Vagina (tissue), 2 donors: ENCODE results near the gene KIAA1549. TPM values are rescaled to one million over a fixed set of nuclear protein-coding genes. Genes with fewer than 3 reads are reported as not detected.
"Not testable (repeated sequence)": the region's sequence is repeated elsewhere in the genome, so short reads cannot be mapped to it uniquely, and the experiment has no call there.

Source experiments
- DNase-seq, 2 donors: peaks; one replicate each; pipeline ENCODE4 v3.0.0-alpha.2; 2017; ENCODE audit errors: extremely low spot score in 2 of 2
- H3K27ac ChIP-seq: fragments of 200-600 bp; sonication (generic); one replicate; pipeline ENCODE4 v1.5.1; 2019
- H3K27me3 ChIP-seq: fragments of 200-600 bp; sonication (generic); one replicate; pipeline ENCODE4 v1.5.1; 2019
- H3K36me3 ChIP-seq, 2 donors: fragments of 200-600 bp; sonication (generic); one replicate each; pipeline ENCODE4 v1.5.1; 2017 to 2019
- H3K4me1 ChIP-seq: fragments of 200-600 bp; sonication (generic); one replicate; pipeline ENCODE4 v1.5.1; 2019
- H3K4me3 ChIP-seq, 2 donors: fragments of 200-600 bp; sonication (generic); 1 replicate in 1 of 2; 2 replicates in 1 of 2; pipeline ENCODE4 v1.5.1; 2016 to 2019
- H3K9me3 ChIP-seq: fragments of 200-600 bp; sonication (generic); one replicate; pipeline ENCODE4 v1.5.1; 2019
- POLR2A ChIP-seq, 2 donors: fragments of 450-650 bp; IDR thresholded peaks; one replicate each; pipeline ENCODE4 v1.6.1; 2017; ENCODE audit warnings: antibody characterized with exemption in 2 of 2, mild to moderate bottlenecking in 2 of 2, moderate library complexity in 2 of 2
- POLR2AphosphoS5 ChIP-seq, 2 donors: sonication (generic); formaldehyde crosslinking; IDR thresholded peaks; one replicate each; pipeline ENCODE4 v1.9.0; 2017; ENCODE audit warnings: antibody characterized with exemption in 2 of 2, mild to moderate bottlenecking in 2 of 2, low read depth in 1 of 2; ENCODE audit not compliant: insufficient read depth in 1 of 2
- intact Hi-C: fragments of 100-400 bp; cut with DNase I; formaldehyde crosslinking; loops from one replicate; pipeline ENCODE4 v1.15.1; 2023
- total RNA-seq: library from RNA; depleted of rRNA; stranded (reverse); fragments of >200 nt; gene quantifications from one replicate; pipeline ENCODE4 v1.2.3, GENCODE V29; 2016
- TF ChIP-seq, protein P1 (sequence below), 3 experiments: fragments of 450-650 bp in 2 of 3; fragments of 200-600 bp in 1 of 3; sonication (generic) in 1 of 3; IDR thresholded peaks; one replicate each; pipeline ENCODE4 v1.5.1; 2017 to 2019; ENCODE audit warnings: antibody characterized with exemption in 3 of 3, mild to moderate bottlenecking in 2 of 3, moderate library complexity in 2 of 3

The KIAA1549 gene
- total RNA-seq, 1 donor from 2014 or later, result 2.9 TPM

GRCh38 chr7:138797715-138798320 is 183.4 kb downstream of the KIAA1549 start, which contains the start of the genes ATP6V0A4 and TMEM213:
Gene ATP6V0A4, minus strand, starts transcription at chr7:138798196. Its CDS starts 26,949 bp downstream, at chr7:138771247.
Gene TMEM213, plus strand, starts transcription at chr7:138797994. Its CDS starts 111 bp downstream, at chr7:138798105.
- DNase-seq, result no peak
- Histone ChIP-seq H3K27me3 (no peaks in the 10 kb centered on the region), H3K4me3 (no peak within 1 kb of the TSS), H3K36me3 (no peaks in the 10 kb centered on the region), H3K4me1 (no peaks in the 10 kb centered on the region), H3K9me3 (no peaks in the 10 kb centered on the region), H3K27ac (no peak within 1 kb of the TSS)
- intact Hi-C loops, result no loop called here
- TF ChIP-seq POLR2A (IDR thresholded peaks at IDR 0.05), result no peak
- TF ChIP-seq, protein P1, sequence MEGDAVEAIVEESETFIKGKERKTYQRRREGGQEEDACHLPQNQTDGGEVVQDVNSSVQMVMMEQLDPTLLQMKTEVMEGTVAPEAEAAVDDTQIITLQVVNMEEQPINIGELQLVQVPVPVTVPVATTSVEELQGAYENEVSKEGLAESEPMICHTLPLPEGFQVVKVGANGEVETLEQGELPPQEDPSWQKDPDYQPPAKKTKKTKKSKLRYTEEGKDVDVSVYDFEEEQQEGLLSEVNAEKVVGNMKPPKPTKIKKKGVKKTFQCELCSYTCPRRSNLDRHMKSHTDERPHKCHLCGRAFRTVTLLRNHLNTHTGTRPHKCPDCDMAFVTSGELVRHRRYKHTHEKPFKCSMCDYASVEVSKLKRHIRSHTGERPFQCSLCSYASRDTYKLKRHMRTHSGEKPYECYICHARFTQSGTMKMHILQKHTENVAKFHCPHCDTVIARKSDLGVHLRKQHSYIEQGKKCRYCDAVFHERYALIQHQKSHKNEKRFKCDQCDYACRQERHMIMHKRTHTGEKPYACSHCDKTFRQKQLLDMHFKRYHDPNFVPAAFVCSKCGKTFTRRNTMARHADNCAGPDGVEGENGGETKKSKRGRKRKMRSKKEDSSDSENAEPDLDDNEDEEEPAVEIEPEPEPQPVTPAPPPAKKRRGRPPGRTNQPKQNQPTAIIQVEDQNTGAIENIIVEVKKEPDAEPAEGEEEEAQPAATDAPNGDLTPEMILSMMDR (IDR thresholded peaks at IDR 0.05), result no peak
- TF ChIP-seq POLR2AphosphoS5 (IDR thresholded peaks at IDR 0.05; ENCODE audit: insufficient read depth in 1 of 2, low read depth in 1 of 2), result no peak

DNA sequence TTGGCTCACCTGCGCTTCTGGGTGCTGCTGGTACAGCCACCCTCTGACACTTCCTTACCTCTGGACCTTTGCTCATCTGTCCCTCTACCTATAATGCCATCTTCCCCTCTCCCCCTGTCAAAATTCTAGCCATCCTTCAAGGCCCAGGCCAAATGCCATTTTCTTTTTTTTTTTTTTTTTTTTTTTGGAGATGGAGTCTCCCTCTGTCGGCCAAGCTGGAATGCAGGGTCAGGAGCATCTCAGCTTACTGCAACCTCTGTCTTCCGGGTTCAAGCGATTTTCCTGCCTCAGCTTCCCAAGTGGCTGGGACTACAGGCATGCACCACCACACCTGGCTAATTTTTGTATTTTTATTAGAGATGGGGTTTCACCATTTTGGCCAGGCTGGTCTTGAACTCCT is 184.1 kb downstream of the KIAA1549 start:
- H3K4me1 ChIP-seq, DNase-seq, H3K27ac ChIP-seq, H3K4me3 ChIP-seq, H3K9me3 ChIP-seq, H3K36me3 ChIP-seq, intact Hi-C loops, H3K27me3 ChIP-seq: not testable (repeated sequence)

DNA sequence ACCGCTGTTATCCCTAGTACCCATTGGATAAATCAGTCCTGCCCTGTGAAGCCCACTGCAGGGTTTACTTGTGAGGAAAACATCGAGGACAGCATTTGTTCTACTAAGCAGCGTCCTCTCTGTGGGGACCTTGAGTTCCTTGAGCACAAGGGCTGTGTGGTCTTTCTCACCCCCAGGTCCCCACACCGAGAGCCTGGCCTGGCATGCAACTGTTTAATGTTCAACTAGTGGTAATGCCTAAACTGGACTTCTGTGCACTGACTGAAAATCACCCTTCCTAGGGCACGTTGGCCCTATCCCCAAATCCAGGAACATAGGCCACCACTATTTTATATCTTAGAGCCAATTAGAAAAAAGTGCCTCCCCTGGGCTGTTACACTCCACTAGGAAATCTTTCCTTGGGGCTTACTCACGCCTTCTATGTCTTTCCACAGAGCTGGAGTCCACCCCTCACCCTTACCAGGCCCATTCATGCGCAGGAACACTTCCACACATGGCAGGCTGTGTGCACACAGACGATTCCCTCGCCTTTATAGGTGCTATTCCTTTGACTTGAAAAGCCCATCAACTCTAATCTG is 185.1 kb downstream of the KIAA1549 start:
- Histone ChIP-seq H3K4me3 (no peak overlapping the region), H3K36me3 (no peaks in the 10 kb centered on the region), H3K9me3 (no peaks in the 10 kb centered on the region), H3K27ac (no peak overlapping the region), H3K4me1 (no peaks in the 10 kb centered on the region), H3K27me3 (no peaks in the 10 kb centered on the region)
- DNase-seq, result no peak
- TF ChIP-seq, protein P1 (IDR thresholded peaks at IDR 0.05), result no peak
- no peak for TF ChIP-seq POLR2A (IDR thresholded peaks at IDR 0.05)
- TF ChIP-seq POLR2AphosphoS5 (IDR thresholded peaks at IDR 0.05; ENCODE audit: insufficient read depth in 1 of 2, low read depth in 1 of 2), result no peak
- intact Hi-C loops, result no loop called here

DNA sequence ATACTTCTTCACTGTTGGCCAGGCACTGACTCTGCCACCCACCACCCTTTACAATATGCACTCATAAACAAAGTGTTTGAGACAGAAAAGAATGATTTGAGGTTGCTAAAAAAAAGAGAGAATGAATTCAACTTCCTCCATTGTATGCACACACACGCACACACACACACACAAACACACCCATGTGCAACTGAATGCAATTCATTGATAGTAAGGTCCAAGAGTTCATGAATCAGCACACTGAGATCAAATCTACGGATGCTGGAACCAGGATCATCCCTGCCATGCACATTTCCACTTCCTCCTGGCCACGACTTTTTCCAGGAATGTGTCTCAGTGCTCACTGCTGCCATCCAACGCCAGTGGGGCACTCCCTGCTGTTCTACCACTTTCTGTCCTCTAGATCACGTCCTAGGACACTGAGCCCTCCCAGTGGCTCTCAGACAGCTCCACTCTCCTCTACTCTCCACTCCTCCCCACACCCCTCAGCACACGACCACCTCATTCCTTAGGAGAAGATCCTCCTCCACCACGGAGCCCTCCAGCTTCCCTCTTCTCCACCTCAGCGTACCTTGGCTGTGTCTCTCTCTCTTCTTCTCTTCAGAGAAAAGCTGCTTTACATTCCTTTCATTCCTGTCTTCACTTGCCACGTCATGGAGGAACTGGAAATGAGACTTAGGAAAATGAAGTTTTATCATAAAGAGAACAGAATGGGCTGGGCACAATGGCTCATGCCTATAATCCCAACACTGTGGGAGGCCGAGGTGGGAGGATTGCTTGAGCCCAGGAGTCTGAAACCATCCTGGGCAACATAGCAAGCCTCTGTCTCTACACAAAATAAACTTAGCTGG is 195.4 kb downstream of the KIAA1549 start:
- Histone ChIP-seq H3K27me3 (no peaks in the 10 kb centered on the region), H3K4me3 (no peak overlapping the region), H3K27ac (no peak overlapping the region), H3K36me3 (no peaks in the 10 kb centered on the region), H3K9me3 (no peaks in the 10 kb centered on the region), H3K4me1 (no peaks in the 10 kb centered on the region)
- no peak for DNase-seq
- intact Hi-C loops, result no loop called here
- TF ChIP-seq POLR2AphosphoS5 (IDR thresholded peaks at IDR 0.05; ENCODE audit: insufficient read depth in 1 of 2, low read depth in 1 of 2), result no peak
- TF ChIP-seq, protein P1 (IDR thresholded peaks at IDR 0.05), result no peak
- TF ChIP-seq POLR2A (IDR thresholded peaks at IDR 0.05), result no peak

- H3K27ac ChIP-seq, result no peak overlapping the region
- no peak for DNase-seq
- H3K9me3 ChIP-seq, result no peaks in the 10 kb centered on the region
These were observed 196.5 kb downstream of the KIAA1549 start for GRCh38 chr7:138784692-138785091.

More at GRCh38 chr7:138784692-138785091, 196.5 kb downstream of the KIAA1549 start:
- H3K27me3 ChIP-seq, result no peaks in the 10 kb centered on the region
- no peaks in the 10 kb centered on the region for H3K36me3 ChIP-seq
- intact Hi-C loops, result no loop called here
- H3K4me1 ChIP-seq, result no peaks in the 10 kb centered on the region
- TF ChIP-seq POLR2A (IDR thresholded peaks at IDR 0.05), result no peak
- TF ChIP-seq, protein P1 (IDR thresholded peaks at IDR 0.05), result no peak
- TF ChIP-seq POLR2AphosphoS5 (IDR thresholded peaks at IDR 0.05; ENCODE audit: insufficient read depth in 1 of 2, low read depth in 1 of 2), result no peak
- no peak overlapping the region for H3K4me3 ChIP-seq
